ENCODE data around the gene NLRP10. TPM values are rescaled to one million over a fixed set of nuclear protein-coding genes. Genes with fewer than 3 reads are reported as not detected.

NLRP10 gene
- total RNA-seq, 1 experiment from 2014 or later: not detected

- no peak for TF ChIP-seq CTCF (conservative IDR thresholded peaks at IDR 0.05)
- Histone ChIP-seq H3K4me2 (ENCODE audit: insufficient read depth, insufficient read length, low read length) (no peak overlapping the region), H3K9ac (ENCODE audit: extremely low read depth, insufficient read length, low read length) (no peak overlapping the region)
Measured at GRCh38 chr11:7964261-7964660, 986 bp downstream of the NLRP10 start.

More at GRCh38 chr11:7964261-7964660, 986 bp downstream of the NLRP10 start:
- no peak overlapping the region for H2AK5ac ChIP-seq (ENCODE audit: insufficient read length, low read length)
- H2BK12ac ChIP-seq (ENCODE audit: insufficient read length, low read depth, low read length): no peak overlapping the region
- no peak overlapping the region for H2BK120ac ChIP-seq (ENCODE audit: low read depth, low read length, poor library complexity, severe bottlenecking)
- H3K27me3 ChIP-seq (ENCODE audit: insufficient read depth, low read length): no peaks in the 10 kb centered on the region
- H4K20me1 ChIP-seq (ENCODE audit: control insufficient read depth, insufficient read depth, insufficient read length): no peaks in the 10 kb centered on the region
- peaks cover 23 to 31% of the 10 kb centered on the region in 2 experiments for H3K4me1 Mint-ChIP-seq
- H4K91ac ChIP-seq (ENCODE audit: insufficient read length, low read depth, low read length): no peak overlapping the region
- H3K79me1 ChIP-seq (ENCODE audit: insufficient read depth, low read depth, low read length, poor library complexity, severe bottlenecking): no peaks in the 10 kb centered on the region
- H3K14ac ChIP-seq (ENCODE audit: insufficient read depth, low read length): no peak overlapping the region
- H4K8ac ChIP-seq (replicated peaks; ENCODE audit: insufficient read length, low read depth, low read length): no peak overlapping the region
- H3K9me3 ChIP-seq (ENCODE audit: control insufficient read depth, low read depth, low read length): no peaks in the 10 kb centered on the region
- H3K23me2 ChIP-seq (ENCODE audit: insufficient read length, low read depth, low read length, poor library complexity, severe bottlenecking): no peaks in the 10 kb centered on the region
- no peak overlapping the region for H3K56ac ChIP-seq (ENCODE audit: insufficient read length, low read depth, low read length)
- H4K5ac ChIP-seq (ENCODE audit: insufficient read length, low read depth, low read length): no peak overlapping the region
- peaks cover 0 to 1% (median 0%) of the 10 kb centered on the region in 3 experiments; a peak in 1 of 7 replicates for H3K36me3 Mint-ChIP-seq (ENCODE audit: insufficient read depth in 1 of 3, low read depth in 3 of 3)
- no peaks in the 10 kb centered on the region; the same call in 1 of the 2 replicates for H3K4me1 ChIP-seq (ENCODE audit: insufficient read depth, low read length)
- no peak overlapping the region for H3K27ac ChIP-seq (ENCODE audit: insufficient read length, low read depth, low read length)
- H2BK20ac ChIP-seq (ENCODE audit: low read depth, low read length, poor library complexity, severe bottlenecking): no peak overlapping the region
- H3K4ac ChIP-seq (ENCODE audit: low read depth, low read length): no peak overlapping the region
- H3K4me3 Mint-ChIP-seq: no peak overlapping the region
- 0 out of 2 replicates have a peak, but pooled peaks cover 3% of the 10 kb centered on the region for H3K27me3 Mint-ChIP-seq (ENCODE audit: low read depth)
- no peak overlapping the region for H3T11ph ChIP-seq (ENCODE audit: low read length)
- H2BK5ac ChIP-seq (ENCODE audit: insufficient read length, low read length): no peak overlapping the region
- no CpG with 5 or more reads among the region's 3 CpGs for WGBS (ENCODE audit: extremely low coverage, insufficient read length, low lambda C conversion rate)
- DNase-seq: no peak
- no peak overlapping the region for H2AFZ ChIP-seq (ENCODE audit: low read length)
- no peak overlapping the region for H3K27ac Mint-ChIP-seq
- no peak overlapping the region for H2BK15ac ChIP-seq (ENCODE audit: low read depth, low read length)
- no peaks in the 10 kb centered on the region for H3K79me2 ChIP-seq (ENCODE audit: insufficient read depth, low read length)
- peaks cover 0 to 2% of the 10 kb centered on the region in 2 experiments; a peak in 3 of 5 replicates for H3K9me3 Mint-ChIP-seq
- no peak overlapping the region for H3K23ac ChIP-seq (ENCODE audit: insufficient read length, low read depth, low read length)
- no peak overlapping the region for H3K18ac ChIP-seq (ENCODE audit: insufficient read length, low read depth, low read length)
